Astrocyte (in vitro differentiated cells and primary cell): ENCODE data around the gene PLBD1.

Experiments
- CTCF ChIP-seq: IDR thresholded peaks from 2 replicates; pipeline ENCODE4 v1.5.1; 2011; ENCODE audit warnings: low read depth, mild to moderate bottlenecking, inconsistent platforms, low read length, moderate library complexity; ENCODE audit not compliant: insufficient read depth
- EZH2 ChIP-seq: IDR thresholded peaks from 2 replicates; pipeline ENCODE4 v1.6.1; 2012; ENCODE audit warnings: mild to moderate bottlenecking, low read length, inconsistent platforms; ENCODE audit not compliant: insufficient read depth

- TF ChIP-seq CTCF: no peak
- no peak for TF ChIP-seq EZH2
Observed at GRCh38 chr12:14571779-14572178, 4.1 kb upstream of the PLBD1 start.
